K562 (cell line): ENCODE data around the gene TFPI2. TPM values are rescaled to one million over a fixed set of nuclear protein-coding genes. Genes with fewer than 3 reads are reported as not detected.
A peak's percentile ranks its signal among the peaks of the same experiment; 100 is the strongest.

Source experiments
- ATAC-seq: fragments of 200-7000 bp; cut with Tn5 transposase; 3 replicates; pipeline ENCODE4 v1.9.1; 2020; ENCODE audit warnings: moderate library complexity
- BruUV-seq: library from RNA; stranded (reverse); fragments of 400-500 nt; replicated peaks from 2 replicates; lab custom pipeline; 2021; lab: Mats Ljungman, UMichigan
- CTCF ChIA-PET: fragments of 300-600 bp; formaldehyde crosslinking; extraction: SDS; loops from one replicate; lab custom pipeline; 2021; ENCODE audit warnings: low intra/inter-chr PET ratio; lab: Yijun Ruan, JAX
- POLR2A ChIA-PET: fragments of 300-600, 350-650 bp; sonication (Branson Sonifier 250); formaldehyde crosslinking; extraction: SDS; loops from one replicate; lab custom pipeline; 2021; ENCODE audit warnings: antibody characterized with exemption, inconsistent platforms; lab: Yijun Ruan, JAX
- DNase-seq, 4 experiments: peaks; one replicate each; pipeline versions ENCODE4 v3.0.0 to v3.0.0-alpha.2; 2011 to 2018; ENCODE audit warnings: low spot score in 3 of 4, mixed read lengths in 3 of 4; ENCODE audit errors: extremely low read depth in 1 of 4
- FAIRE-seq: peaks from 2 replicates; lab custom pipeline; 2011; peaks lifted over from hg19 to GRCh38; lab: Jason Lieb, UNC
- H2AFZ ChIP-seq: 2 replicates; pipeline ENCODE4 v1.6.0; 2011; ENCODE audit warnings: low read depth, low read length, control low read depth, inconsistent platforms
- H3K27ac ChIP-seq: fragments of 200-600 bp; 3 replicates; pipeline ENCODE4 v1.8.0; 2011; ENCODE audit warnings: low read depth, mild to moderate bottlenecking, control low read depth, inconsistent platforms, low read length, moderate library complexity, mixed read lengths; ENCODE audit errors: extremely low read depth
- H3K27me3 ChIP-seq, 2 experiments: fragments of 300-600 bp in 1 of 2; 2 replicates in 1 of 2; 3 replicates in 1 of 2; pipeline versions ENCODE4 v1.6.0 to v1.8.0; 2011; ENCODE audit warnings: inconsistent platforms in 2 of 2, low read length in 2 of 2, mild to moderate bottlenecking in 1 of 2, mixed read lengths in 1 of 2, moderate library complexity in 1 of 2; ENCODE audit not compliant: control insufficient read depth in 2 of 2, insufficient read depth in 2 of 2
- H3K36me3 ChIP-seq: fragments of 300-600 bp; 3 replicates; pipeline ENCODE4 v1.8.0; 2011; ENCODE audit warnings: mild to moderate bottlenecking, low read length, inconsistent platforms; ENCODE audit not compliant: control insufficient read depth, insufficient read depth
- H3K4me1 ChIP-seq, 2 experiments: fragments of 200-600 bp in 1 of 2; replicated peaks in 1 of 2; 2 replicates in 1 of 2; 3 replicates in 1 of 2; pipeline versions ENCODE4 v1.5.1 to v1.8.0; 2011; ENCODE audit warnings: inconsistent platforms in 2 of 2, low read length in 2 of 2, mild to moderate bottlenecking in 1 of 2, mixed read lengths in 1 of 2, moderate library complexity in 1 of 2; ENCODE audit not compliant: control insufficient read depth in 2 of 2, insufficient read depth in 2 of 2
- H3K4me2 ChIP-seq: 2 replicates; pipeline ENCODE4 v1.6.1; 2011; ENCODE audit warnings: low read length, control low read depth, inconsistent platforms, mixed read lengths; ENCODE audit not compliant: insufficient read depth
- H3K4me3 ChIP-seq: fragments of 200-600 bp; sonication (generic), shearing (Covaris generic); 2 replicates; pipeline ENCODE4 v1.5.1; 2016; ENCODE audit warnings: control low read depth, inconsistent platforms
- H3K79me2 ChIP-seq: fragments of 200-600 bp; 3 replicates; pipeline ENCODE4 v1.8.0; 2011; ENCODE audit warnings: low read length, inconsistent platforms; ENCODE audit not compliant: control insufficient read depth, insufficient read depth
- H3K9ac ChIP-seq, 2 experiments: 2 replicates each; pipeline versions ENCODE4 v1.6.0 to v1.6.1; 2011; ENCODE audit warnings: low read depth in 2 of 2, low read length in 2 of 2, control low read depth in 1 of 2, inconsistent platforms in 1 of 2, mild to moderate bottlenecking in 1 of 2, mixed read lengths in 1 of 2; ENCODE audit not compliant: insufficient read depth in 1 of 2
- H3K9me1 ChIP-seq: one replicate; pipeline ENCODE4 v1.6.0; 2011; ENCODE audit warnings: inconsistent platforms, mild to moderate bottlenecking, low read length, moderate library complexity; ENCODE audit not compliant: control insufficient read depth, insufficient read depth
- H3K9me3 ChIP-seq: replicated peaks from 2 replicates; pipeline ENCODE4 v1.5.1; 2011; ENCODE audit warnings: low read depth, low read length, inconsistent platforms; ENCODE audit not compliant: control insufficient read depth, insufficient read depth
- H4K20me1 ChIP-seq: replicated peaks from 2 replicates; pipeline ENCODE4 v1.6.1; 2011; ENCODE audit warnings: low read length, inconsistent platforms, mixed read lengths; ENCODE audit not compliant: control insufficient read depth, insufficient read depth
- ATF3 ChIP-seq, 2 experiments: fragments of 450-650 bp in 1 of 2; sonication (generic) in 1 of 2; formaldehyde crosslinking in 1 of 2; IDR thresholded peaks in 1 of 2; conservative IDR thresholded peaks in 1 of 2; 2 replicates each; pipeline versions ENCODE4 v1.6.1 to v1.8.1; 2016 to 2023; ENCODE audit warnings: mild to moderate bottlenecking in 2 of 2, moderate library complexity in 2 of 2, inconsistent platforms in 1 of 2, missing genetic modification reagents in 1 of 2
- ATF7 ChIP-seq: fragments of 450-650 bp; IDR thresholded peaks from 2 replicates; pipeline ENCODE4 v1.7.1; 2014; ENCODE audit warnings: mild to moderate bottlenecking, moderate library complexity
- CSDE1 ChIP-seq, 2 experiments: fragments of 450-650 bp; IDR thresholded peaks; 2 replicates each; pipeline ENCODE4 v1.6.1; 2016; ENCODE audit warnings: mild to moderate bottlenecking in 1 of 2
- LEF1 ChIP-seq: fragments of 450-650 bp; IDR thresholded peaks from 2 replicates; pipeline ENCODE4 v1.6.1; 2016; ENCODE audit warnings: mild to moderate bottlenecking
- NRF1 ChIP-seq, 2 experiments: fragments of 450-650 bp; IDR thresholded peaks in 1 of 2; conservative IDR thresholded peaks in 1 of 2; 2 replicates each; pipeline ENCODE4 v1.6.1; 2014; ENCODE audit warnings: mild to moderate bottlenecking in 2 of 2
- PTTG1 ChIP-seq: fragments of 450-650 bp; IDR thresholded peaks from 2 replicates; pipeline ENCODE4 v1.6.1; 2016; ENCODE audit warnings: low read depth, mild to moderate bottlenecking, missing genetic modification characterization, missing compliant biosample characterization
- SP2 ChIP-seq: IDR thresholded peaks from 2 replicates; pipeline ENCODE4 v1.6.1; 2011; ENCODE audit warnings: mild to moderate bottlenecking, low read depth, low read length, moderate library complexity; ENCODE audit not compliant: poor library complexity, severe bottlenecking; ENCODE audit errors: extremely low read depth
- XRCC4 ChIP-seq: IDR thresholded peaks from one replicate; pipeline ENCODE4 v1.6.1; 2011; ENCODE audit not compliant: insufficient read depth, insufficient read length; ENCODE audit errors: extremely low read depth
- WGBS: fragments of 100-300 bp; shearing (Covaris generic); methylation state at CpG from one replicate; pipeline ENCODE4 v1.1.6; 2016; ENCODE audit warnings: low coverage, mixed read lengths; ENCODE audit not compliant: insufficient coverage; ENCODE audit errors: missing lambda C conversion rate; 5-methylcytosine and 5-hydroxymethylcytosine counted together
- in situ Hi-C: fragments of 300-500 bp; cut with MboI; formaldehyde crosslinking; loops from 4 replicates; pipeline ENCODE4 v1.15.0; 2018; ENCODE audit warnings: inconsistent platforms, mixed read lengths
- intact Hi-C: fragments of 100-400 bp; cut with micrococcal nuclease; formaldehyde crosslinking; loops from 2 replicates; pipeline ENCODE4 v1.14.2; 2022
- polyA plus RNA-seq, 8 experiments: library from polyadenylated mRNA; depleted of rRNA in 4 of 8; stranded (reverse) in 5 of 8; unstranded in 3 of 8; fragments of >200 nt; fragmentation: Nextera tagmentation in 2 of 8; fragmentation: Illumina TruSeq in 1 of 8; extraction: Ambion mirVana in 2 of 8; extraction: Trizol in 1 of 8; gene quantifications; 2 replicates each; pipeline versions ENCODE4 v1.2.1 to v1.2.3, GENCODE V29; 2011 to 2014; ENCODE audit warnings: inconsistent platforms in 1 of 8, missing spikeins in 1 of 8
- total RNA-seq, 7 experiments: library from RNA; depleted of rRNA in 6 of 7; stranded (reverse); fragments of >200 nt in 6 of 7; fragmentation: Illumina TruSeq in 2 of 7; extraction: Trizol in 2 of 7; gene quantifications; 2 replicates each; pipeline versions ENCODE4 v1.2.1 to v1.2.3, GENCODE V29; 2011 to 2021; ENCODE audit warnings: low replicate concordance in 1 of 7
- TF ChIP-seq, protein P1 (sequence below): fragments of 250-450 bp; sonication (Bioruptor Pico); IDR thresholded peaks from 2 replicates; pipeline ENCODE4 v1.9.0; 2021; ENCODE audit warnings: mild to moderate bottlenecking, inconsistent platforms

TFPI2 gene
- total and polyA plus RNA-seq, 9 of the 15 experiments (the other 6 are each of a cell fraction or from before 2014, with no cell fraction given): 0.07 to 0.25 (median 0.11) TPM; not detected in 4

DNA sequence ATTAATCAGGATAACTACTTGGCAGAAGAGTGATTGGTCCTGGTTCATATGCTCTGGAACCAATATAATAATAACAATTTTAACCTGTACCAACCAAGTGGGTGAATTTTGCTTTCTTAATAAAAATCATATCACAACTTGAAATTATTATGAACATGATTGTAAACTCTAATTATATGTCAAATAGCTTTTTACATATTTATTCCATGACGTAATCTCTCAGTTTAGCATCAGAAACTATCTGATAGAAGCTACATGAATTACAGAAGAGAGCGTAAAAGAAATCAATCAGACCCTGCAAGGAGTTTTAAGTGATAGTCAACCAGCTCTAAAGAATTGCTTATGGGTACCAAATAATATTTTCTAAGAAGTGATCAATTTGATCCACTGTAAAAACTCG is 41.1 kb upstream of the TFPI2 start:
- no TSS peak for BruUV-seq

DNA sequence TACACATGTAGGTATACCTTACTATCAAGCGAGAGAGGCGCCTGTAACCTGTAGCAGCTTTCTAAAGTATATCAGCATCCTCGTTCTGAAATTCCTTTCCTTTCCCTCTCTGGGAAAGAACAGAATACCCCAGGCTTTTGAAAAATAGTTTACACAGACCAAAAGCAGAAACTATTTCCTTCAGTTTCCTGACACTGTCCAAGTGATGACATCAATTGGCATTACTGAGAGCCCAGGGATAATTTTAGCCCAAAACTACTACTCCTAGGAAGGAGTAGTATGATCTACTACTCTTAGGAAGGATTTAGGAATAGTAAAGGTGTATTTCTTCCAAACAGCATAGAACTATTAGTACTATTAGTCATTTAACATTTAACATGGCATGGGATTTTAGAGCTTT is 37.0 kb upstream of the TFPI2 start:
- Histone ChIP-seq H3K36me3 (no peaks in the 10 kb centered on the region), H3K4me1 (no peaks in the 10 kb centered on the region), H3K27me3 (peaks cover 4 to 5% of the 10 kb centered on the region in 2 experiments; a peak in 3 of 5 replicates), H3K79me2 (no peaks in the 10 kb centered on the region), H3K9me3 (no peaks in the 10 kb centered on the region), H2AFZ (no peak overlapping the region), H3K27ac (no peak overlapping the region), H3K9ac (no peak overlapping the region), H3K4me2 (no peak overlapping the region), H4K20me1 (no peaks in the 10 kb centered on the region)
- 2% methylated on average over 3 of the region's 3 CpGs for WGBS
- intact Hi-C loops (no loop called here), in situ Hi-C loops (no loop called here)
- FAIRE-seq: no peak
- DNase-seq: no peak
- BruUV-seq: no TSS peak
- CTCF ChIA-PET: no interaction called here
- ATAC-seq: no peak
- POLR2A ChIA-PET: no interaction called here
- no peak for TF ChIP-seq LEF1
- no peak for TF ChIP-seq CSDE1 (IDR thresholded peaks at IDR 0.05)
- TF ChIP-seq NRF1 (conservative IDR thresholded peaks at IDR 0.05 in 1 of 2, IDR thresholded peaks at IDR 0.05 in 1 of 2): no peak
- TF ChIP-seq SP2: no peak
- no peak for TF ChIP-seq XRCC4
- TF ChIP-seq, protein P1, sequence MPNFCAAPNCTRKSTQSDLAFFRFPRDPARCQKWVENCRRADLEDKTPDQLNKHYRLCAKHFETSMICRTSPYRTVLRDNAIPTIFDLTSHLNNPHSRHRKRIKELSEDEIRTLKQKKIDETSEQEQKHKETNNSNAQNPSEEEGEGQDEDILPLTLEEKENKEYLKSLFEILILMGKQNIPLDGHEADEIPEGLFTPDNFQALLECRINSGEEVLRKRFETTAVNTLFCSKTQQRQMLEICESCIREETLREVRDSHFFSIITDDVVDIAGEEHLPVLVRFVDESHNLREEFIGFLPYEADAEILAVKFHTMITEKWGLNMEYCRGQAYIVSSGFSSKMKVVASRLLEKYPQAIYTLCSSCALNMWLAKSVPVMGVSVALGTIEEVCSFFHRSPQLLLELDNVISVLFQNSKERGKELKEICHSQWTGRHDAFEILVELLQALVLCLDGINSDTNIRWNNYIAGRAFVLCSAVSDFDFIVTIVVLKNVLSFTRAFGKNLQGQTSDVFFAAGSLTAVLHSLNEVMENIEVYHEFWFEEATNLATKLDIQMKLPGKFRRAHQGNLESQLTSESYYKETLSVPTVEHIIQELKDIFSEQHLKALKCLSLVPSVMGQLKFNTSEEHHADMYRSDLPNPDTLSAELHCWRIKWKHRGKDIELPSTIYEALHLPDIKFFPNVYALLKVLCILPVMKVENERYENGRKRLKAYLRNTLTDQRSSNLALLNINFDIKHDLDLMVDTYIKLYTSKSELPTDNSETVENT (CRISPR knock-in tag): no peak
- TF ChIP-seq, all 486 proteins: peak for 0
- no peaks in the 10 kb centered on the region for H3K9me1 ChIP-seq
- no peak overlapping the region for H3K4me3 ChIP-seq

More for the DNA sequence above, 41.1 kb upstream of the TFPI2 start:
- in situ Hi-C loops: no loop called here
- no peak overlapping the region for H3K4me3 ChIP-seq
- ChIA-PET CTCF (no interaction called here), POLR2A (no interaction called here)
- FAIRE-seq: no peak
- 11% methylated on average over 3 of the region's 3 CpGs for WGBS
- peak; percentile 38; the same call in 1 of the 2 replicates for TF ChIP-seq ATF7
- no peak for TF ChIP-seq PTTG1 (tag)
- TF ChIP-seq ATF3 (IDR thresholded peaks at IDR 0.05): peak; percentile 21; the same call in 1 of the 2 replicates
- TF ChIP-seq ATF3 (CRISPR knock-in tag; conservative IDR thresholded peaks at IDR 0.05): no peak
- peaks cover 2 to 4% of the 10 kb centered on the region in 2 experiments; a peak in 2 of 5 replicates for H3K27me3 ChIP-seq
- H3K4me1 ChIP-seq: no peaks in the 10 kb centered on the region
- H3K36me3 ChIP-seq: no peaks in the 10 kb centered on the region
- no peak overlapping the region for H3K27ac ChIP-seq
- no peaks in the 10 kb centered on the region for H3K9me3 ChIP-seq
- no peak for ATAC-seq
- no peak for DNase-seq
- intact Hi-C loops: no loop called here
- no peaks in the 10 kb centered on the region for H3K9me1 ChIP-seq
- H3K79me2 ChIP-seq: no peaks in the 10 kb centered on the region
- H2AFZ ChIP-seq: no peak overlapping the region
- H4K20me1 ChIP-seq: no peaks in the 10 kb centered on the region
- no peak overlapping the region for H3K4me2 ChIP-seq
- no peak overlapping the region for H3K9ac ChIP-seq
